ENCODE results near the gene TRIM17. TPM values are rescaled to one million over a fixed set of nuclear protein-coding genes. Genes with fewer than 3 reads are reported as not detected.

The TRIM17 gene
- total RNA-seq, 2 donors from 2014 or later: 1.6 to 6.2 TPM

GRCh38 chr1:228358764-228359612, 57.7 kb downstream of the TRIM17 start:
- ATAC-seq (replicated peaks in 1 of 2): no peak
- no peaks in the 10 kb centered on the region for H3K9me3 Mint-ChIP-seq
- H3K4me1 Mint-ChIP-seq (ENCODE audit: low read depth): peaks cover 6% of the 10 kb centered on the region
- H3K36me3 Mint-ChIP-seq (ENCODE audit: insufficient read depth in 2 of 2): no peaks in the 10 kb centered on the region
- no peak for DNase-seq
- no peak overlapping the region for H3K4me3 Mint-ChIP-seq
- H3K27ac Mint-ChIP-seq: no peak overlapping the region
- H3K27me3 Mint-ChIP-seq (ENCODE audit: low read depth): no peaks in the 10 kb centered on the region

- Mint-ChIP-seq H3K27ac (no peak overlapping the region), H3K4me3 (no peak overlapping the region), H3K4me1 (ENCODE audit: low read depth) (peaks cover 6% of the 10 kb centered on the region), H3K36me3 (ENCODE audit: insufficient read depth in 2 of 2) (no peaks in the 10 kb centered on the region), H3K9me3 (no peaks in the 10 kb centered on the region), H3K27me3 (ENCODE audit: low read depth) (no peaks in the 10 kb centered on the region)
- no peak for DNase-seq
- peak; percentile 26 to 73 for ATAC-seq (replicated peaks in 1 of 2)
Observed at GRCh38 chr1:228358039-228358763, 58.5 kb downstream of the TRIM17 start.

Other genes with a start within 250 kb of the TRIM17 start
- gene OBSCN, start 208.8 kb downstream of the TRIM17 start, total RNA-seq: 10 to 100 TPM; 25.0 to 27.7 TPM
- gene TRIM11, start 10.0 kb downstream of the TRIM17 start, total RNA-seq: 10 to 100 TPM; 43.5 to 51.4 TPM
- 100 to 1,000 TPM; 306 to 339 TPM for gene RNF187, start 70.5 kb upstream of the TRIM17 start, total RNA-seq

All from activated T-cell treated with anti-CD3 and anti-CD28 coated beads, Interleukin-2, amount 50 U/mL, for 72 hours (primary cell).